H1 (cell line): Measurements from ENCODE around the gene FAH. TPM values are rescaled to one million over a fixed set of nuclear protein-coding genes. Genes with fewer than 3 reads are reported as not detected.

Experiments
- GTF2F1 ChIP-seq: IDR thresholded peaks from 2 replicates; pipeline ENCODE4 v1.6.1; 2012; ENCODE audit warnings: low read depth, low read length, improper control_type of control experiment, borderline replicate concordance
- NANOG ChIP-seq: IDR thresholded peaks from 2 replicates; pipeline ENCODE4 v1.6.1; 2011; ENCODE audit warnings: low read length, low read depth, mild to moderate bottlenecking, inconsistent platforms; ENCODE audit not compliant: insufficient read depth, poor library complexity, severe bottlenecking
- RXRA ChIP-seq: IDR thresholded peaks from 2 replicates; pipeline ENCODE4 v1.6.1; 2011; ENCODE audit warnings: low read depth, mild to moderate bottlenecking, low read length, moderate library complexity; ENCODE audit not compliant: insufficient read depth
- polyA plus RNA-seq, 7 experiments: library from polyadenylated mRNA; depleted of rRNA in 3 of 7; stranded (reverse) in 5 of 7; unstranded in 2 of 7; fragments of >200 nt in 5 of 7; fragments of 200-250 nt in 2 of 7; gene quantifications; 1 replicate in 5 of 7; 2 replicates in 1 of 7; 4 replicates in 1 of 7; pipeline versions ENCODE4 v1.2.1 to v1.2.3, GENCODE V29; 2011 to 2013; ENCODE audit warnings: missing spikeins in 2 of 7, mixed read lengths in 2 of 7
- total RNA-seq: library from RNA; stranded (reverse); fragmentation: NEBNext Ultra II Directional; extraction: Animal tissue kit (Norgen Biotek cat#: 25700); gene quantifications from 2 replicates; pipeline ENCODE4 v1.2.1, GENCODE V29; 2021
- TF ChIP-seq, protein P1 (sequence below): IDR thresholded peaks from 2 replicates; pipeline ENCODE4 v1.6.1; 2012; ENCODE audit warnings: inconsistent platforms

FAH gene
- total and polyA plus RNA-seq, 2 of the 8 experiments (the other 6 are each of a cell fraction or from before 2014, with no cell fraction given): 20.0 to 21.7 TPM

DNA sequence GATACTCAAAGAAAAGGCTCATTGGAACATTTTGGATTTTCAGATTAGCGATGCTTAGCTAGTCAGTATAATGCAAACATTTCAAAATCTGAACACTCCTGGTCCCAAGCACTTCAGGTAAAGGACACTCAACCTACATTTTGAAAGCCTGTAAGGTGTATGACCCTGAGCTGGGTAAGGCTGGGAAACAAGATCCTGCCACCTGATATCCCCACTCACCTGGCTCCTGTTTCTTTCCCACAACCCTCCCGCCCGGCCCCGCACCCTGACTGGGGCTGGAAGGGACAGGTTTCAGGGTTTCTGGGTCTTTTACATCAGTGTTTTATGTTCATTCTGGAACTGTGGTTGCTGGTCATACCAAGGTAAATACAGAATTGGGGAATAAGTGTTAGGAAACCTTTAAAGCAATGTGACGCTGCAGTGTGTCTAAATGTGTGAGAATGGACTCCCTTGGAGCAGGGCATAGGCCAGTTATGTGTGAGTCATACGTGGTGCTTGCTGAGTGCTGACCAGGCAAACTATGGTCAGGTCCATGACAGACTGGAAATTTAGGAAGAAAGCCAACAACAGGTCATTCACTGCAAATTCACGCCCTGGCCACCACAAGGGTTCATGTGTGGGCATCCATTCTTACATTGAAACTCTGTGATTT is 76.3 kb downstream of the FAH start (continued):
- TF ChIP-seq, protein P1, sequence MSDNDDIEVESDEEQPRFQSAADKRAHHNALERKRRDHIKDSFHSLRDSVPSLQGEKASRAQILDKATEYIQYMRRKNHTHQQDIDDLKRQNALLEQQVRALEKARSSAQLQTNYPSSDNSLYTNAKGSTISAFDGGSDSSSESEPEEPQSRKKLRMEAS: no peak
- TF ChIP-seq RXRA (no peak), NANOG (no peak), GTF2F1 (no peak)
- TF ChIP-seq, all 59 proteins: peak for 0
